Spleen (tissue), 11 donors: ENCODE data around the gene WNT9A. TPM values are rescaled to one million over a fixed set of nuclear protein-coding genes. Genes with fewer than 3 reads are reported as not detected.

Experiments used
- DNase-seq: peaks from one replicate; pipeline ENCODE4 v3.0.0-alpha.2; 2020
- H3K27ac ChIP-seq, 8 donors: fragments of 200-600 bp; sonication (generic) in 7 of 8; 1 replicate in 4 of 8; 2 replicates in 4 of 8; pipeline versions ENCODE4 v1.5.0 to v1.8.0; 2016 to 2021; ENCODE audit warnings: inconsistent platforms in 4 of 8, mild to moderate bottlenecking in 4 of 8, moderate library complexity in 1 of 8
- H3K27me3 ChIP-seq, 7 donors: fragments of 200-600 bp; sonication (generic) in 6 of 7; replicated peaks in 1 of 7; 1 replicate in 4 of 7; 2 replicates in 3 of 7; pipeline versions ENCODE4 v1.5.0 to v1.8.0; 2016 to 2021; ENCODE audit warnings: inconsistent platforms in 3 of 7, mild to moderate bottlenecking in 1 of 7
- H3K36me3 ChIP-seq, 6 donors: fragments of 200-600 bp; sonication (generic) in 5 of 6; 1 replicate in 4 of 6; 2 replicates in 2 of 6; pipeline versions ENCODE4 v1.5.0 to v1.8.0; 2016 to 2021; ENCODE audit warnings: inconsistent platforms in 2 of 6
- H3K4me1 ChIP-seq, 6 donors: fragments of 200-600 bp; sonication (generic) in 5 of 6; 1 replicate in 3 of 6; 2 replicates in 3 of 6; pipeline versions ENCODE4 v1.5.0 to v1.8.0; 2016 to 2021; ENCODE audit warnings: inconsistent platforms in 3 of 6
- H3K4me3 ChIP-seq, 8 donors: fragments of 200-600 bp; sonication (generic) in 7 of 8; 1 replicate in 4 of 8; 2 replicates in 4 of 8; pipeline versions ENCODE4 v1.5.0 to v1.8.0; 2016 to 2021; ENCODE audit warnings: inconsistent platforms in 4 of 8, mild to moderate bottlenecking in 4 of 8, moderate library complexity in 2 of 8
- H3K9me3 ChIP-seq, 8 donors: fragments of 200-600 bp; sonication (generic) in 7 of 8; 1 replicate in 4 of 8; 2 replicates in 4 of 8; pipeline versions ENCODE4 v1.5.0 to v1.8.0; 2016 to 2021; ENCODE audit warnings: inconsistent platforms in 4 of 8
- CTCF ChIP-seq, 11 experiments: fragments of 200-600 bp in 7 of 11; fragments of 450-650 bp in 4 of 11; sonication (generic) in 4 of 11; IDR thresholded peaks in 8 of 11; conservative IDR thresholded peaks in 3 of 11; 1 replicate in 7 of 11; 2 replicates in 4 of 11; pipeline versions ENCODE4 v1.4.0 to v1.8.0; 2016 to 2021; ENCODE audit warnings: antibody characterized with exemption in 11 of 11, inconsistent platforms in 4 of 11, mild to moderate bottlenecking in 1 of 11
- POLR2A ChIP-seq, 3 donors: fragments of 450-650 bp; IDR thresholded peaks; one replicate each; pipeline ENCODE4 v1.5.1; 2017; ENCODE audit warnings: antibody characterized with exemption in 3 of 3, mild to moderate bottlenecking in 1 of 3
- POLR2AphosphoS5 ChIP-seq, 3 donors: sonication (generic); formaldehyde crosslinking; IDR thresholded peaks; one replicate each; pipeline ENCODE4 v1.5.1; 2017; ENCODE audit warnings: antibody characterized with exemption in 3 of 3
- WGBS, 5 donors: extraction: QIAGEN DNeasy Blood & Tissue Kit in 3 of 5; methylation state at CpG; one replicate each; pipeline versions ENCODE4 v1.1.5 to v1.1.7; 2013 to 2018; 5-methylcytosine and 5-hydroxymethylcytosine counted together
- intact Hi-C: fragments of 100-400 bp; cut with DNase I; formaldehyde crosslinking; loops from one replicate; pipeline ENCODE4 v1.15.0; 2023; ENCODE audit warnings: low total_unique reads
- polyA plus RNA-seq, 3 donors: library from polyadenylated mRNA; stranded (reverse); fragments of 200-250 nt; gene quantifications; one replicate each; pipeline ENCODE4 v1.2.1, GENCODE V29; 2013
- total RNA-seq, 7 donors: library from RNA; depleted of rRNA in 3 of 7; stranded (reverse); fragments of >200 nt in 3 of 7; fragmentation: NEBNext Ultra II Directional in 4 of 7; extraction: Animal tissue kit (Norgen Biotek cat#: 25700) in 4 of 7; gene quantifications; one replicate each; pipeline versions ENCODE4 v1.1.0 to v1.2.1, GENCODE V29; 2016 to 2021
- donor health status: healthy with polysubstance abuse.
- donor health status: DM: no; HTN: no; CAD: no; lungs with moderate emphysema.
- donor health status: DM: no; HTN: no; CAD: no.
- donor health status: Bipolar disorder and iron deficiency.
- donor health status: healthy.
- donor health status: DM: no; HTN: no; CAD: no.
- donor health status: DM: yes; HTN: yes; CAD: no.

Gene WNT9A
- total and polyA plus RNA-seq, 10 donors: 0.08 to 3.6 (median 0.77) TPM

DNA sequence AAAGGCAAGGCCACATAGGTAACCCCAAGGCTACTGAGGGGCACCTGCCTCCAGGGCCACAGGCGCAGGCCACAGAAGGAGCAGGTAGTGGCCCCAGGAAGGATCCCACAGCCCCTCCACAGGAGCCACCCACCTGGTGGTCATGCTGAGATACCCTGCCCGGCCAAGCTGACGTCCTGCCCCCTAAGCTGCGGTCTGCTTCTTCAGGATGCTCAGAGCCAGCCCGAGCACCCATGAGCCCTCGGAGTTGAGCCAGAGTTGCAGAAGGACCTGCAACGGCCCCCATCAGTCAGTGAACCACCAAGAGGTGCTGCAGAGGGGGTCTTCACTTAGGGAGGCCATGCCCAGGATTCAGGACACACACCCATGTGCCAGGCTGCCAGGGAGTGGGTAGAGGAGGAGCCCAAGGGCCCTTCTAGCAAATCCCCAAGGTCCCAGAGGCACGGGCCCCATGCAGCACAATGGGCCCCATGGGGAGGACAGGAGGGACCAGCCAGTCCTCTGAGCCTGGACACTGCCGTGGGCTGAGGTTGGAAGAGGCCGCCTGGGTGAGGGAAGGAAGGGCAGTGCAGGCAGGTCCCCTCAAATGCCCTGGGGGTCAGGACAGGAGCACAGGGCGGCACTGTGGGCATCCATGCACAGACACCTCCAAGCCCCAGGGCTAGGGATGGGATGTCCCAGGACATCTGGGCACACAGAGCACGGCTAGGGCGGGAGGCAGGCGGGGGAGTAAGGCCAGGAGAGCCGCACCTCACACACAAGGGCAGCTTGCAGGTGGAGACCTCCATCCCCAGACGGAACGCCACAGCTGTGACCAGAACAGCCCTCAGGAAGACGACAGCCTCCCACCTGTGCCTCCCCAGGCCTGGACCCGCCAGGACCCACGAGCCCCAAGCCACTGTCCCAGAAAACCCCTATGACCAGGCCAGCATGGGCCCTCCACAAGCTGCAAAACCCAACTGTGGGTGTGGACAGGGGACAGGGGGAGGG is 20.5 kb downstream of the WNT9A start:
- Histone ChIP-seq H3K4me3 (no peak overlapping the region), H3K9me3 (no peaks in the 10 kb centered on the region), H3K4me1 (peaks cover 0 to 9% (median 0%) of the 10 kb centered on the region in 6 donors), H3K27me3 (no peaks in the 10 kb centered on the region), H3K36me3 (no peaks in the 10 kb centered on the region), H3K27ac (no peak overlapping the region)
- no peak for DNase-seq
- TF ChIP-seq POLR2AphosphoS5 (IDR thresholded peaks at IDR 0.05): no peak
- no peak for TF ChIP-seq POLR2A (IDR thresholded peaks at IDR 0.05)
- no peak for TF ChIP-seq CTCF (IDR thresholded peaks at IDR 0.05 in 8 of 11, conservative IDR thresholded peaks at IDR 0.05 in 3 of 11)
- intact Hi-C loops: no loop called here
- WGBS, 5 donors: 75 to 90% (median 87%) methylated on average over 13 to 20 of the region's 20 CpGs

- peaks cover 0 to 9% (median 0%) of the 10 kb centered on the region in 6 donors for H3K4me1 ChIP-seq
- no peaks in the 10 kb centered on the region for H3K27me3 ChIP-seq
- H3K4me3 ChIP-seq: no peak overlapping the region
- intact Hi-C loops: no loop called here
- H3K36me3 ChIP-seq: peaks cover 0 to 3% (median 0%) of the 10 kb centered on the region in 6 donors
- H3K27ac ChIP-seq: no peak overlapping the region
- H3K9me3 ChIP-seq: no peaks in the 10 kb centered on the region
- 78 to 92% (median 86%) methylated on average over 8 to 11 of the region's 11 CpGs for WGBS, 5 donors
- DNase-seq: no peak
- no peak for TF ChIP-seq POLR2AphosphoS5 (IDR thresholded peaks at IDR 0.05)
- no peak for TF ChIP-seq POLR2A (IDR thresholded peaks at IDR 0.05)
- no peak for TF ChIP-seq CTCF (IDR thresholded peaks at IDR 0.05 in 8 of 11, conservative IDR thresholded peaks at IDR 0.05 in 3 of 11)
Measured at GRCh38 chr1:227926216-227926791, 21.4 kb downstream of the WNT9A start.

GRCh38 chr1:227925582-227926198 is 22.0 kb downstream of the WNT9A start:
- Histone ChIP-seq H3K27ac (no peak overlapping the region), H3K4me3 (no peak overlapping the region), H3K27me3 (no peaks in the 10 kb centered on the region), H3K36me3 (peaks cover 0 to 8% (median 0%) of the 10 kb centered on the region in 6 donors), H3K9me3 (no peaks in the 10 kb centered on the region), H3K4me1 (peaks cover 0 to 9% (median 0%) of the 10 kb centered on the region in 6 donors)
- WGBS, 5 donors: 83 to 97% (median 91%) methylated on average over 5 to 14 of the region's 14 CpGs
- DNase-seq: no peak
- intact Hi-C loops: no loop called here
- TF ChIP-seq CTCF (IDR thresholded peaks at IDR 0.05 in 8 of 11, conservative IDR thresholded peaks at IDR 0.05 in 3 of 11): no peak
- no peak for TF ChIP-seq POLR2A (IDR thresholded peaks at IDR 0.05)
